Thoracic aorta (tissue), 2 donors: ENCODE data around the gene OR12D3. TPM values are rescaled to one million over a fixed set of nuclear protein-coding genes. Genes with fewer than 3 reads are reported as not detected.

Experiments
- ATAC-seq: fragments of 150-250 bp; one replicate; pipeline ENCODE4 v1.8.0; 2017; ENCODE audit warnings: low read depth; ENCODE audit not compliant: insufficient number of reproducible peaks, low FRiP score
- DNase-seq: peaks from one replicate; pipeline ENCODE4 v3.0.0-alpha.2; 2020; ENCODE audit warnings: low spot score
- H3K27ac ChIP-seq, 2 donors: fragments of 200-600 bp; sonication (generic); 1 replicate in 1 of 2; 2 replicates in 1 of 2; pipeline ENCODE4 v1.5.1; 2016; ENCODE audit warnings: mild to moderate bottlenecking in 2 of 2, moderate library complexity in 2 of 2
- H3K27me3 ChIP-seq: fragments of 200-600 bp; sonication (generic); replicated peaks from 2 replicates; pipeline ENCODE4 v1.6.0; 2016; ENCODE audit warnings: mild to moderate bottlenecking; ENCODE audit not compliant: insufficient read depth
- H3K36me3 ChIP-seq: fragments of 200-600 bp; sonication (generic); one replicate; pipeline ENCODE4 v1.5.1; 2016
- H3K4me1 ChIP-seq, 2 donors: fragments of 200-600 bp; sonication (generic); 1 replicate in 1 of 2; 2 replicates in 1 of 2; pipeline versions ENCODE4 v1.5.1 to v1.6.0; 2016; ENCODE audit warnings: low read depth in 2 of 2, mild to moderate bottlenecking in 1 of 2; ENCODE audit not compliant: control insufficient read depth in 1 of 2
- H3K4me3 ChIP-seq: fragments of 200-600 bp; sonication (generic); 2 replicates; pipeline ENCODE4 v1.5.1; 2016; ENCODE audit warnings: mild to moderate bottlenecking
- H3K9me3 ChIP-seq: fragments of 200-600 bp; sonication (generic); 2 replicates; pipeline ENCODE4 v1.5.1; 2016
- total RNA-seq, 2 donors: library from RNA; depleted of rRNA; stranded (reverse); fragments of >200 nt; gene quantifications; one replicate each; pipeline versions ENCODE4 v1.1.0 to v1.2.3, GENCODE V29; 2016
- TF ChIP-seq, protein P1 (sequence below): fragments of 200-600 bp; sonication (generic); IDR thresholded peaks from one replicate; pipeline ENCODE4 v1.5.1; 2019; ENCODE audit warnings: antibody characterized with exemption

Gene OR12D3
- not detected for total RNA-seq

GRCh38 chr6:29375191-29375590 is at the start of gene OR12D3:
TSS of gene OR12D3 (minus strand) at chr6:29375291. CDS start at chr6:29375287, 4 bp downstream.
- no peak within 1 kb of the TSS for H3K27ac ChIP-seq
- DNase-seq (no peak), ATAC-seq (no peak)
- no peak within 1 kb of the TSS for H3K4me3 ChIP-seq
- TF ChIP-seq, protein P1, sequence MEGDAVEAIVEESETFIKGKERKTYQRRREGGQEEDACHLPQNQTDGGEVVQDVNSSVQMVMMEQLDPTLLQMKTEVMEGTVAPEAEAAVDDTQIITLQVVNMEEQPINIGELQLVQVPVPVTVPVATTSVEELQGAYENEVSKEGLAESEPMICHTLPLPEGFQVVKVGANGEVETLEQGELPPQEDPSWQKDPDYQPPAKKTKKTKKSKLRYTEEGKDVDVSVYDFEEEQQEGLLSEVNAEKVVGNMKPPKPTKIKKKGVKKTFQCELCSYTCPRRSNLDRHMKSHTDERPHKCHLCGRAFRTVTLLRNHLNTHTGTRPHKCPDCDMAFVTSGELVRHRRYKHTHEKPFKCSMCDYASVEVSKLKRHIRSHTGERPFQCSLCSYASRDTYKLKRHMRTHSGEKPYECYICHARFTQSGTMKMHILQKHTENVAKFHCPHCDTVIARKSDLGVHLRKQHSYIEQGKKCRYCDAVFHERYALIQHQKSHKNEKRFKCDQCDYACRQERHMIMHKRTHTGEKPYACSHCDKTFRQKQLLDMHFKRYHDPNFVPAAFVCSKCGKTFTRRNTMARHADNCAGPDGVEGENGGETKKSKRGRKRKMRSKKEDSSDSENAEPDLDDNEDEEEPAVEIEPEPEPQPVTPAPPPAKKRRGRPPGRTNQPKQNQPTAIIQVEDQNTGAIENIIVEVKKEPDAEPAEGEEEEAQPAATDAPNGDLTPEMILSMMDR = no peak
- no peaks in the 10 kb centered on the region for H3K9me3 ChIP-seq
- H3K27me3 ChIP-seq = no peaks in the 10 kb centered on the region
- no peaks in the 10 kb centered on the region for H3K4me1 ChIP-seq
- no peaks in the 10 kb centered on the region for H3K36me3 ChIP-seq

DNA sequence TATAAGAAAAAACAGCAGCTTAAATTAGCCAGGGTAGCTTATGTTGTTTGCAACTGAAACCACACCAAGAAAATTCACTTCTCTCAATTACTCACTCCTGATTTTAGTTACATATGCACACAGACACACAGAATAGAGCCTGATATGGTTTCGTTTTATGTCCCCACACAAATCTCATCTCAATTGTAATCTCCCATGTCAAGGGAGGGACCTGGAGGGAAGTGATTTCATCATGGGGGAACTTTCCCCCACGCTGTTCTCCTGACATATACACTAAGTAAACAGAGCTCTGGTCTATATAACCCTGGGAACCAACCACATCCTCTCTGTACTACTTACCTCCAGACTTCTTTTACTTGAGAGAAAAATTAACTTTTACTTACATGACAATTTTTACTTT is 49.5 kb upstream of the OR12D3 start:
- no peaks in the 10 kb centered on the region for H3K9me3 ChIP-seq
- no peak for ATAC-seq
- no peaks in the 10 kb centered on the region for H3K27me3 ChIP-seq
- no peak overlapping the region for H3K4me3 ChIP-seq
- H3K4me1 ChIP-seq = no peaks in the 10 kb centered on the region
- H3K36me3 ChIP-seq = no peaks in the 10 kb centered on the region
- no peak overlapping the region for H3K27ac ChIP-seq
- no peak for DNase-seq
- TF ChIP-seq, protein P1 = no peak

GRCh38 chr6:29424168-29424567 is 49.1 kb upstream of the OR12D3 start:
- Histone ChIP-seq H3K27me3 (no peaks in the 10 kb centered on the region), H3K9me3 (no peaks in the 10 kb centered on the region), H3K4me1 (no peaks in the 10 kb centered on the region), H3K4me3 (no peak overlapping the region), H3K36me3 (no peaks in the 10 kb centered on the region), H3K27ac (no peak overlapping the region)
- ATAC-seq (no peak), DNase-seq (no peak)
- TF ChIP-seq, protein P1 = no peak

GRCh38 chr6:29419516-29419915 is 44.4 kb upstream of the OR12D3 start:
- TF ChIP-seq, protein P1 = no peak
- no peaks in the 10 kb centered on the region for H3K4me1 ChIP-seq
- ATAC-seq (no peak), DNase-seq (no peak)
- no peak overlapping the region for H3K4me3 ChIP-seq
- H3K36me3 ChIP-seq = no peaks in the 10 kb centered on the region
- no peaks in the 10 kb centered on the region for H3K9me3 ChIP-seq
- H3K27me3 ChIP-seq = no peaks in the 10 kb centered on the region
- no peak overlapping the region for H3K27ac ChIP-seq

DNA sequence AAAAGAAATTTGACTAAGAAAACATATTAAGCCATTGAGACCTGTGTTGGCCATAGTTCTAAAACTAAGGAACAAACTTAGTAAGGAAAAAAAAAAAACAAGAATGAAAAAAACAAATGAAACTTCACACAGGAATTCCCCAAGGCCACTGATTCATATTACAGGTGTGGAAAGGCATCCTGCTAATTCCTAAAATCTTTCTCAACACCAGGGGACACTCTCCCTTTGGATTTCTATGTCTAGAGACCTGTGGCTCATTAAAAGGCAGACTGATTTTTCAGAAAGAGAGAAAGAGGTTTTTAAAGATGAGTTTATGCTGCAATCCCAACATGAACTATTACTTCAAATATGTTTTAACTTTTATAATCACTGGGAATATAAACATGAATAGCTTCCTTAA is 39.5 kb upstream of the OR12D3 start, which contains the start of gene OR12D1:
TSS of gene OR12D1 (plus strand) at position 341 of the 400 bp plus-strand sequence.
- no peaks in the 10 kb centered on the region for H3K9me3 ChIP-seq
- no peak within 1 kb of the TSS for H3K4me3 ChIP-seq
- TF ChIP-seq, protein P1 = no peak
- no peaks in the 10 kb centered on the region for H3K4me1 ChIP-seq
- no peaks in the 10 kb centered on the region for H3K36me3 ChIP-seq
- no peak for DNase-seq
- H3K27ac ChIP-seq = no peak within 1 kb of the TSS
- ATAC-seq = no peak
- H3K27me3 ChIP-seq = no peaks in the 10 kb centered on the region
